ENCODE data around the gene DNM3.

Gene DNM3

GRCh38 chr1:172230526-172230925, 389.2 kb downstream of the DNM3 start:
- no peak for DNase-seq (ENCODE audit: low read depth, low spot score)
- no peak overlapping the region for H3K4me3 ChIP-seq (ENCODE audit: low read length)

GRCh38 chr1:172236958-172237357, 395.7 kb downstream of the DNM3 start:
- no peak for DNase-seq (ENCODE audit: low read depth, low spot score)
- H3K4me3 ChIP-seq (ENCODE audit: low read length) = no peak overlapping the region

- no peak overlapping the region for H3K4me3 ChIP-seq (ENCODE audit: low read length)
- no peak for DNase-seq (ENCODE audit: low read depth, low spot score)
Measured at GRCh38 chr1:172238158-172238557, 396.9 kb downstream of the DNM3 start.

GRCh38 chr1:172238965-172239364, 397.7 kb downstream of the DNM3 start:
- H3K4me3 ChIP-seq (ENCODE audit: low read length) = no peak overlapping the region
- DNase-seq (ENCODE audit: low read depth, low spot score) = no peak

- DNase-seq (ENCODE audit: low read depth, low spot score) = no peak
- H3K4me3 ChIP-seq (ENCODE audit: low read length) = no peak overlapping the region
Measured at GRCh38 chr1:172239901-172240300, 398.6 kb downstream of the DNM3 start.

GRCh38 chr1:172241540-172241939, 400.2 kb downstream of the DNM3 start:
- DNase-seq (ENCODE audit: low read depth, low spot score) = no peak
- H3K4me3 ChIP-seq (ENCODE audit: low read length) = no peak overlapping the region

- no peak for DNase-seq (ENCODE audit: low read depth, low spot score)
- H3K4me3 ChIP-seq (ENCODE audit: low read length) = no peak overlapping the region
Measured at GRCh38 chr1:172244865-172245264, 403.6 kb downstream of the DNM3 start.

GRCh38 chr1:172245788-172246187, 404.5 kb downstream of the DNM3 start:
- DNase-seq (ENCODE audit: low read depth, low spot score) = no peak
- no peak overlapping the region for H3K4me3 ChIP-seq (ENCODE audit: low read length)

GRCh38 chr1:172246521-172247390, 405.5 kb downstream of the DNM3 start:
- no peak overlapping the region for H3K4me3 ChIP-seq (ENCODE audit: low read length)

GRCh38 chr1:172251486-172251885, 410.2 kb downstream of the DNM3 start:
- H3K4me3 ChIP-seq (ENCODE audit: low read length) = no peak overlapping the region

More at GRCh38 chr1:172246521-172247390, 405.5 kb downstream of the DNM3 start:
- no peak for DNase-seq (ENCODE audit: low read depth, low spot score)

GRCh38 chr1:172252321-172252720, 411.0 kb downstream of the DNM3 start:
- no peak overlapping the region for H3K4me3 ChIP-seq (ENCODE audit: low read length)
- no peak for DNase-seq (ENCODE audit: low read depth, low spot score)

More at GRCh38 chr1:172251486-172251885, 410.2 kb downstream of the DNM3 start:
- no peak for DNase-seq (ENCODE audit: low read depth, low spot score)

GRCh38 chr1:172252958-172253357, 411.7 kb downstream of the DNM3 start:
- no peak for DNase-seq (ENCODE audit: low read depth, low spot score)
- H3K4me3 ChIP-seq (ENCODE audit: low read length) = no peak overlapping the region

- no peak overlapping the region for H3K4me3 ChIP-seq (ENCODE audit: low read length)
- no peak for DNase-seq (ENCODE audit: low read depth, low spot score)
Measured at GRCh38 chr1:172254521-172255222, 413.4 kb downstream of the DNM3 start.

GRCh38 chr1:172255223-172255560, 413.9 kb downstream of the DNM3 start:
- no peak for DNase-seq (ENCODE audit: low read depth, low spot score)

GRCh38 chr1:172265905-172266304, 424.6 kb downstream of the DNM3 start:
- no peak for DNase-seq (ENCODE audit: low read depth, low spot score)
- H3K4me3 ChIP-seq (ENCODE audit: low read length) = no peak overlapping the region

More at GRCh38 chr1:172255223-172255560, 413.9 kb downstream of the DNM3 start:
- no peak overlapping the region for H3K4me3 ChIP-seq (ENCODE audit: low read length)

- H3K4me3 ChIP-seq (ENCODE audit: low read length) = no peak overlapping the region
- DNase-seq (ENCODE audit: low read depth, low spot score) = no peak
Measured at GRCh38 chr1:172266528-172267174, 425.4 kb downstream of the DNM3 start.

GRCh38 chr1:172268237-172268636, 426.9 kb downstream of the DNM3 start:
- H3K4me3 ChIP-seq (ENCODE audit: low read length) = no peak overlapping the region
- DNase-seq (ENCODE audit: low read depth, low spot score) = no peak

- no peak for DNase-seq (ENCODE audit: low read depth, low spot score)
- H3K4me3 ChIP-seq (ENCODE audit: low read length) = no peak overlapping the region
Measured at GRCh38 chr1:172269084-172269483, 427.8 kb downstream of the DNM3 start.

GRCh38 chr1:172269644-172270043, 428.3 kb downstream of the DNM3 start:
- no peak for DNase-seq (ENCODE audit: low read depth, low spot score)
- no peak overlapping the region for H3K4me3 ChIP-seq (ENCODE audit: low read length)

- no peak overlapping the region for H3K4me3 ChIP-seq (ENCODE audit: low read length)
- DNase-seq (ENCODE audit: low read depth, low spot score) = no peak
Measured at GRCh38 chr1:172270605-172271004, 429.3 kb downstream of the DNM3 start.
